Measurements from ENCODE around the gene KCNMA1. TPM values are rescaled to one million over a fixed set of nuclear protein-coding genes. Genes with fewer than 3 reads are reported as not detected.

KCNMA1 gene
- total RNA-seq, 3 donors from 2014 or later, result 0.10 to 0.60 (median 0.18) TPM

DNA sequence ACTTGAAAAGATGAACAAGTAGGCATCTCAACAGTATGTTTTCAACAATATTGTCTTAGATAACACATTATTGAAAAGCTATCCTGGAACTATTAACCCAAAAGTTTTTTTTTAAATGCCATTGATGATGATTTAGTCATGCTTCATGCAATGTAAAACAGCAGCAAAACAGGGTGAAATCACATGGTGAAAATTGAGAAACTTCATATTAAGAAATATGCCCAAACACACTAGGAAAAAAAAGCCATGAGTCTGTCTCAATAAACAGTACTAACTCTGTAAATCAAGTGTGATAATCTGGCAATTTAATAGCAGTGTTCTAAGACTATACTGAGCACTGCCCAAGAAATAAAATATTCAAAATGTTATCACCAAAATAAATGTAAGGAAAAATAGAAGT is 613.1 kb downstream of the KCNMA1 start:
- Mint-ChIP-seq H3K4me1 (ENCODE audit: low read depth) (no peaks in the 10 kb centered on the region), H3K9me3 (no peaks in the 10 kb centered on the region), H3K4me3 (no peak overlapping the region), H3K36me3 (ENCODE audit: insufficient read depth) (no peaks in the 10 kb centered on the region), H3K27me3 (ENCODE audit: low read depth) (peaks cover 8% of the 10 kb centered on the region)
- DNase-seq, result no peak
- ATAC-seq, result no peak

DNA sequence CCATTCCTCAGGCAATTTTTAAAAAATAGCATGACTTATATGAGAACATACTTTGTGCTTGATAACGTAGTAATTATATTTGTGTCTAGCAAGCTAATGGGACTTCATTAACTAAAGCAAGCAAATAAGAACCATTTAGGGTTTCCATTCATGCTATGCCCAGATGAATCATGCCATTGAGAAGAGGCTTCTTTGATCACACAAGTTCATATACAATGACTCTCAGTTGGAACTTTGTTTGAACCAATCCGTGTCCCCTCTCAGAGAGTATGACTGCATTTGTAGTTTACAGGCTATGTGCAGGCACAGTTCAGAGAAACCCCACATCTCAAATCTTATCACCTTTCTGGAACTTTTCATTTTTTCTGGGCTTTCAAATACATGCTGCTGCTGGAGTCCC is 614.2 kb downstream of the KCNMA1 start:
- no peak overlapping the region for H3K4me3 Mint-ChIP-seq
- no peak for ATAC-seq
- DNase-seq, result no peak
- no peaks in the 10 kb centered on the region for H3K4me1 Mint-ChIP-seq (ENCODE audit: low read depth)
- H3K27me3 Mint-ChIP-seq (ENCODE audit: low read depth), result peaks cover 7% of the 10 kb centered on the region
- no peaks in the 10 kb centered on the region for H3K9me3 Mint-ChIP-seq
- H3K36me3 Mint-ChIP-seq (ENCODE audit: insufficient read depth), result no peaks in the 10 kb centered on the region

GRCh38 chr10:77022671-77023070 is 614.9 kb downstream of the KCNMA1 start:
- Mint-ChIP-seq H3K4me3 (no peak overlapping the region), H3K4me1 (ENCODE audit: low read depth) (no peaks in the 10 kb centered on the region), H3K9me3 (no peaks in the 10 kb centered on the region), H3K27me3 (ENCODE audit: low read depth) (peaks cover 4% of the 10 kb centered on the region), H3K36me3 (ENCODE audit: insufficient read depth) (no peaks in the 10 kb centered on the region)
- no peak for DNase-seq
- no peak for ATAC-seq

GRCh38 chr10:77021966-77022490 is 615.6 kb downstream of the KCNMA1 start:
- H3K4me1 Mint-ChIP-seq (ENCODE audit: low read depth), result no peaks in the 10 kb centered on the region
- DNase-seq (no peak), ATAC-seq (no peak)
- H3K27me3 Mint-ChIP-seq (ENCODE audit: low read depth), result peaks cover 4% of the 10 kb centered on the region
- H3K9me3 Mint-ChIP-seq, result no peaks in the 10 kb centered on the region
- H3K36me3 Mint-ChIP-seq (ENCODE audit: insufficient read depth), result no peaks in the 10 kb centered on the region
- no peak overlapping the region for H3K4me3 Mint-ChIP-seq

DNA sequence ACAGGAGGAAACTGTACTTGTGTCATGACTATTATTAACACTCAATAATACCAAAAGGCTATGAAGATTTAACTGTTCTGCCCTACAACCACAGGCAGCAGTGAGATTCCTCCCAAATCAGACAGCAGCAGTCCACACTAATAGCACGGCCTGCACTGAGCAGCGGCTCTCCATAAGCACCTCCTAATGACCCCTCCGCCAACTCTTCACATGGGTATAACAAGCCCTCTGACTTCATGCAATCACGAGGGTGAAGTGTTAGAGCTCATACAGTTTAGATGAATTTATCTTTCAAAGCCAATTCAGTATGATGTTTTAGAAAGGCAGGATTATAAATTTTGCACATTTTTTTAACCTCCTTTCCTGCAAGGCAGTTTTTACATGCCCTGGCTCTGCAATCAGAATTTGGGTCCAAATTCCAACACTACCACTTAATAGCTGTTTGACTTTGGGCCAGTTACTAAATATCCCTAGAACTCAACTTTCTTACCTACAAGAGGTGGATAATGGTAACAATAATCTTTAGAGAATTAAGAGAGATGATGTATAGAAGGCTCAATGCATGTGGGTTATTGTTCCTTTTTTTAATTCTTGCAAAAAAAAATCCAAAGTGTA is 617.1 kb downstream of the KCNMA1 start:
- DNase-seq (no peak), ATAC-seq (no peak)
- H3K36me3 Mint-ChIP-seq (ENCODE audit: insufficient read depth), result no peaks in the 10 kb centered on the region
- H3K4me1 Mint-ChIP-seq (ENCODE audit: low read depth), result no peaks in the 10 kb centered on the region
- H3K27me3 Mint-ChIP-seq (ENCODE audit: low read depth), result peaks cover 3% of the 10 kb centered on the region
- H3K9me3 Mint-ChIP-seq, result no peaks in the 10 kb centered on the region
- no peak overlapping the region for H3K4me3 Mint-ChIP-seq

GRCh38 chr10:77016855-77017254 is 620.8 kb downstream of the KCNMA1 start:
- no peaks in the 10 kb centered on the region for H3K27me3 Mint-ChIP-seq (ENCODE audit: low read depth)

DNA sequence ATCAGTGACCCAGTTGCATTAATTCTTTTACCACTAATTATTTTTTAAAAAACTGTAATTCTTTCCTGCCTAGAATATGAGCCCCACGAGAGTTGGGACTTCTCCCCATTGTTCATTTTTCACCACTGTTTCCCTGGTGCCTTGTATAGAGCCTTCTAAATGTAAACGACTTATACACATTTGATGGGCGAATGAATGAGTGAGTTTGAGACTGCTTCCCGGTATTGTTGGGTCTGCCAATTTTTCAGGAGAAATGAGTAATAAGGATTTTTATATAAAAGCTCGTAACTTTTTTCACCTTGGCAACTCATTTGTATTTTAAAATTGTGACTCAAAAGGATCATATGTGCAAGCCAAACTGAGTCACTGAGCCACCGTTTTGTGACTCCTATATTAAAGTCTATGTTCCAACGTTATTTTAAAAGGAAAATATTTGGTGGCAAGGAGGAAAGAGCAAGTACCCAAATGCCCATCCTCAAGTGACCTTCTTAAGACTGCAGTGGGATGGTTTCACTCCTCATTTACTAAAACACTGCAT is 621.3 kb downstream of the KCNMA1 start:
- H3K36me3 Mint-ChIP-seq (ENCODE audit: insufficient read depth), result no peaks in the 10 kb centered on the region

More at GRCh38 chr10:77016855-77017254, 620.8 kb downstream of the KCNMA1 start:
- Mint-ChIP-seq H3K9me3 (no peaks in the 10 kb centered on the region), H3K4me3 (no peak overlapping the region), H3K36me3 (ENCODE audit: insufficient read depth) (no peaks in the 10 kb centered on the region), H3K4me1 (ENCODE audit: low read depth) (no peaks in the 10 kb centered on the region)
- no peak for ATAC-seq
- no peak for DNase-seq

DNA sequence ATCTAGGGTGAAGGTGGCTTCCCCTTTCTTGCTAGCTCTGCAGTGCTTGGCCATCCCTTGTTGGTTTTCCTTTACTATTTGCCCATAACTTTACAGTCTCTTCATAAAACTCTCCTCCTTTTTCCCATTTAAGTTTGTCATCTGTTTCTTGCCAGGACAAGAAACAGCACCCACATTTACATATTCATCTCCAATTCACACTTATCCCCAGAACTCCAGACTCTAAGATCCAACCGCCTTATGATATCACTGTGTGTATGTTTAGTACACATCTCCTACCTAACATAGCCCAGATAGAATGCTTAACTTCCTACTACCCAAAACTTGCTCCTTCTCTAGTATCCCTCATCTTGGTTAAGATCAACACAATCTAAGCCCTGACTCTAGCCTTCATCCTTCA is 622.2 kb downstream of the KCNMA1 start:
- no peaks in the 10 kb centered on the region for H3K9me3 Mint-ChIP-seq
- no peaks in the 10 kb centered on the region for H3K4me1 Mint-ChIP-seq (ENCODE audit: low read depth)
- H3K4me3 Mint-ChIP-seq, result no peak overlapping the region
- no peaks in the 10 kb centered on the region for H3K36me3 Mint-ChIP-seq (ENCODE audit: insufficient read depth)
- DNase-seq (no peak), ATAC-seq (no peak)
- H3K27me3 Mint-ChIP-seq (ENCODE audit: low read depth), result no peaks in the 10 kb centered on the region

More for the DNA sequence above, 621.3 kb downstream of the KCNMA1 start:
- no peak overlapping the region for H3K4me3 Mint-ChIP-seq
- no peaks in the 10 kb centered on the region for H3K27me3 Mint-ChIP-seq (ENCODE audit: low read depth)
- H3K4me1 Mint-ChIP-seq (ENCODE audit: low read depth), result no peaks in the 10 kb centered on the region
- no peak for ATAC-seq
- DNase-seq, result no peak
- H3K9me3 Mint-ChIP-seq, result no peaks in the 10 kb centered on the region

DNA sequence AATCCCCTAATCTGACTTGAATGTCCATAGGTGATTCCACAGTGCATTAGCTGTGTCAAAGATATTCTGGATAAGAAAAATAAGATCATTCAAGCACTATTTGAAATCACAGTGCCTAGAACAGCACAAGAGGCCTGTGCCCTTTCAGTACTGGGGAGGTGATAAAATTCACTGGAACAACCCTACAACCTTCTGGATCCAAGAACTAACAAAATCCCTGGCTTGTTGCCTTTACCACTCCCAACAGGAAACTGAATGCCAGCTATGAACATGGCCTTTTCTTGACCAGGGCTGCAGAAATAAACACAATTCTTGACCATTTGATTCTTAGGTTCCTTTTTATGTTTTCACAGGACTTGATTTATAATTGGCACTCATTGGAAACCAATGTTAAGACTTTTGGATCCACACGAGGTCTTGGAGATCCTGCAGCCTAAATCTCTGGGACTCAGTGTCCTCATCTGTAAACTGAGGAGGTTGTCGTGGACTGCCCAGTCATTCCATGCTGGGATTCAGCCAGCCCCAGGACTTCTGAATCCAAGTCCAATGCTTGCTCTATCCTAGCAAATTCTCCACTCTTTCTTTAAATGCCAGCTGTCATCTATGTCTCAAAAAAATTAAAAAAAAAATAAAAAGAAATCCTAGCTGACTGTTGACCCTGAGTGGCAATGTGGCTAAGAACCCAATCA is 624.7 kb downstream of the KCNMA1 start:
- DNase-seq, result no peak
- Mint-ChIP-seq H3K4me3 (no peak overlapping the region), H3K36me3 (ENCODE audit: insufficient read depth) (no peaks in the 10 kb centered on the region), H3K27me3 (ENCODE audit: low read depth) (no peaks in the 10 kb centered on the region), H3K9me3 (no peaks in the 10 kb centered on the region), H3K4me1 (ENCODE audit: low read depth) (no peaks in the 10 kb centered on the region)
- no peak for ATAC-seq

GRCh38 chr10:77011874-77012811 is 625.5 kb downstream of the KCNMA1 start:
- H3K36me3 Mint-ChIP-seq (ENCODE audit: insufficient read depth), result no peaks in the 10 kb centered on the region
- no peak for ATAC-seq
- H3K9me3 Mint-ChIP-seq, result no peaks in the 10 kb centered on the region
- no peak overlapping the region for H3K4me3 Mint-ChIP-seq
- no peaks in the 10 kb centered on the region for H3K27me3 Mint-ChIP-seq (ENCODE audit: low read depth)
- DNase-seq, result no peak
- no peaks in the 10 kb centered on the region for H3K4me1 Mint-ChIP-seq (ENCODE audit: low read depth)

DNA sequence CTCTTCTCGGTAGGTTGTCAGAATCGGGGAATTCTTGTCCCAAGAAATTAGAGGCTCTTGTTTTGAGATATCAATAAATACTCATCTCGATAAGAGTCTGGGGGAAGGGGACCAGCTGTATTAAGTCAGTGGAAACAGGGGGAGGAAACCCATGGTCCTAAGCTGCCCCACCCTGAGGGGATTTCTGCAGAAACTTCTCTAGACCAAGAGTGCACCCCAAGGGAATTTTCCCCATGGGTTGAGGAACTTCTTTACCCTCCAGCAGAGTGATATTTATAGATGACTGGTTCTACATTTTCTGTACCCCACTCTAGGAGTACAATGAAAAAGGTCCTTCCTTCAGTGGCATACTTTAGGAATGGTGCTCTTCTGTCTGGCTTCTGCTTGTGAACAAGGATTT is 627.2 kb downstream of the KCNMA1 start:
- Mint-ChIP-seq H3K4me3 (no peak overlapping the region), H3K9me3 (no peaks in the 10 kb centered on the region), H3K27me3 (ENCODE audit: low read depth) (no peaks in the 10 kb centered on the region), H3K4me1 (ENCODE audit: low read depth) (no peaks in the 10 kb centered on the region), H3K36me3 (ENCODE audit: insufficient read depth) (no peaks in the 10 kb centered on the region)
- ATAC-seq, result no peak
- DNase-seq, result no peak

- DNase-seq (no peak), ATAC-seq (no peak)
- no peaks in the 10 kb centered on the region for H3K9me3 Mint-ChIP-seq
- H3K4me3 Mint-ChIP-seq, result no peak overlapping the region
- no peaks in the 10 kb centered on the region for H3K27me3 Mint-ChIP-seq (ENCODE audit: low read depth)
- H3K36me3 Mint-ChIP-seq (ENCODE audit: insufficient read depth), result no peaks in the 10 kb centered on the region
- H3K4me1 Mint-ChIP-seq (ENCODE audit: low read depth), result no peaks in the 10 kb centered on the region
These were observed 629.8 kb downstream of the KCNMA1 start for GRCh38 chr10:77007834-77008233.

GRCh38 chr10:77006836-77007511 is 630.6 kb downstream of the KCNMA1 start:
- no peak for DNase-seq
- H3K27me3 Mint-ChIP-seq (ENCODE audit: low read depth), result no peaks in the 10 kb centered on the region
- H3K4me3 Mint-ChIP-seq, result no peak overlapping the region
- H3K36me3 Mint-ChIP-seq (ENCODE audit: insufficient read depth), result no peaks in the 10 kb centered on the region
- H3K9me3 Mint-ChIP-seq, result no peaks in the 10 kb centered on the region
- ATAC-seq, result no peak
- no peaks in the 10 kb centered on the region for H3K4me1 Mint-ChIP-seq (ENCODE audit: low read depth)

DNA sequence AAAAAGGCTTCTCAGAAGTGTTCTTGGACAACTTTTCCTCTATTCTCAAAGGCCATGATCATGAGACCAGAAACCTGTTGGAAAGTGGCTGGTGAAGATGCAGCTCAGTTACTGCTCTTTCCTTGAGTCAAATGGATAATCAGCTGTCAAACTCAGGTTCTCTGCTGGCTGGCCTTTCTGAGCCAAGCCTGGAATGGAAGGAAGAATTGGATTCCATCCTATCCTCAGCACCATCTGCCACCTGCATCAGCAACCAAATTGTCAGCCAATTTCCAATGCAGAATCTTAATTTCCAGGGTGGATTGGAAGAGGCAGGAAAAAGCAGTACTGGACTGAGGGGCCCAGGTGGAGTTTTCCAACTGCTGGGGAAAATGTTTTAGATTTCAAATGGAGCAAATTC is 631.7 kb downstream of the KCNMA1 start:
- Mint-ChIP-seq H3K27me3 (ENCODE audit: low read depth) (no peaks in the 10 kb centered on the region), H3K4me3 (no peak overlapping the region), H3K4me1 (ENCODE audit: low read depth) (no peaks in the 10 kb centered on the region), H3K9me3 (no peaks in the 10 kb centered on the region), H3K36me3 (ENCODE audit: insufficient read depth) (no peaks in the 10 kb centered on the region)
- DNase-seq (no peak), ATAC-seq (no peak)
